Sigmoid colon (tissue), 7 donors: ENCODE data around the gene COL4A6. TPM values are rescaled to one million over a fixed set of nuclear protein-coding genes. Genes with fewer than 3 reads are reported as not detected.

Experiments used
- DNase-seq: peaks from one replicate; pipeline ENCODE4 v3.0.0-alpha.2; 2019
- H3K27ac ChIP-seq, 4 donors: fragments of 200-600 bp; sonication (generic); one replicate each; pipeline ENCODE4 v1.5.1; 2016 to 2019; ENCODE audit warnings: mild to moderate bottlenecking in 1 of 4
- H3K27me3 ChIP-seq, 3 donors: fragments of 200-600 bp; sonication (generic); one replicate each; pipeline ENCODE4 v1.5.1; 2019; ENCODE audit warnings: mild to moderate bottlenecking in 1 of 3
- H3K36me3 ChIP-seq, 4 donors: fragments of 200-600 bp; sonication (generic); one replicate each; pipeline ENCODE4 v1.5.1; 2016 to 2019
- H3K4me1 ChIP-seq, 4 donors: fragments of 200-600 bp; sonication (generic); one replicate each; pipeline ENCODE4 v1.5.1; 2017 to 2019
- H3K4me3 ChIP-seq, 4 donors: fragments of 200-600 bp; sonication (generic); one replicate each; pipeline ENCODE4 v1.5.1; 2017 to 2019; ENCODE audit warnings: mild to moderate bottlenecking in 2 of 4, moderate library complexity in 1 of 4
- H3K9me3 ChIP-seq, 4 donors: fragments of 200-600 bp in 3 of 4; sonication (generic) in 3 of 4; one replicate each; pipeline versions ENCODE4 v1.5.1 to v1.6.1; 2013 to 2019
- CTCF ChIP-seq, 4 experiments: fragments of 450-650 bp in 3 of 4; fragments of 200-600 bp in 1 of 4; IDR thresholded peaks; one replicate each; pipeline ENCODE4 v1.5.1; 2016 to 2019; ENCODE audit warnings: antibody characterized with exemption in 4 of 4, mild to moderate bottlenecking in 3 of 4, moderate library complexity in 2 of 4
- EP300 ChIP-seq, 4 donors: sonication (generic); formaldehyde crosslinking; IDR thresholded peaks; one replicate each; pipeline ENCODE4 v1.6.1; 2017; ENCODE audit warnings: antibody characterized with exemption in 4 of 4
- POLR2A ChIP-seq, 2 donors: fragments of 450-650 bp; IDR thresholded peaks; one replicate each; pipeline ENCODE4 v1.6.1; 2016; ENCODE audit warnings: antibody characterized with exemption in 2 of 2, mild to moderate bottlenecking in 2 of 2, moderate library complexity in 2 of 2
- POLR2AphosphoS5 ChIP-seq, 4 donors: sonication (generic); formaldehyde crosslinking; IDR thresholded peaks; one replicate each; pipeline ENCODE4 v1.6.1; 2017; ENCODE audit warnings: antibody characterized with exemption in 4 of 4
- WGBS, 2 donors: extraction: QIAGEN DNeasy Blood & Tissue Kit; methylation state at CpG; one replicate each; pipeline ENCODE4 v1.1.7; 2013; 5-methylcytosine and 5-hydroxymethylcytosine counted together
- intact Hi-C: fragments of 100-400 bp; cut with DNase I; formaldehyde crosslinking; loops from one replicate; pipeline ENCODE4 v1.15.1; 2023
- polyA plus RNA-seq, 3 donors: library from polyadenylated mRNA; stranded (reverse); fragments of 200-250 nt; gene quantifications; one replicate each; pipeline ENCODE4 v1.2.3, GENCODE V29; 2013
- total RNA-seq, 4 donors: library from RNA; depleted of rRNA; stranded (reverse); fragments of >200 nt; gene quantifications; one replicate each; pipeline ENCODE4 v1.1.0, GENCODE V29; 2016
- donor health status: healthy with polysubstance abuse.
- donor health status: Bipolar disorder and iron deficiency.
- donor health status: healthy.

COL4A6 gene
- total and polyA plus RNA-seq, 7 donors = 0.16 to 3.0 (median 0.36) TPM

- Histone ChIP-seq H3K4me1 (no peaks in the 10 kb centered on the region), H3K9me3 (no peaks in the 10 kb centered on the region), H3K36me3 (no peaks in the 10 kb centered on the region), H3K27ac (no peak overlapping the region), H3K4me3 (no peak overlapping the region), H3K27me3 (no peaks in the 10 kb centered on the region)
- no peak for TF ChIP-seq POLR2A (IDR thresholded peaks at IDR 0.05)
- TF ChIP-seq CTCF (IDR thresholded peaks at IDR 0.05) = no peak
- TF ChIP-seq EP300 (IDR thresholded peaks at IDR 0.05) = no peak
- TF ChIP-seq POLR2AphosphoS5 (IDR thresholded peaks at IDR 0.05) = no peak
- WGBS, 2 donors = 88 to 92% methylated on average over 1 of the region's 1 CpG
- intact Hi-C loops = no loop called here
- DNase-seq = no peak
These were observed 84.8 kb downstream of the COL4A6 start for GRCh38 chrX:108353452-108353851.

DNA sequence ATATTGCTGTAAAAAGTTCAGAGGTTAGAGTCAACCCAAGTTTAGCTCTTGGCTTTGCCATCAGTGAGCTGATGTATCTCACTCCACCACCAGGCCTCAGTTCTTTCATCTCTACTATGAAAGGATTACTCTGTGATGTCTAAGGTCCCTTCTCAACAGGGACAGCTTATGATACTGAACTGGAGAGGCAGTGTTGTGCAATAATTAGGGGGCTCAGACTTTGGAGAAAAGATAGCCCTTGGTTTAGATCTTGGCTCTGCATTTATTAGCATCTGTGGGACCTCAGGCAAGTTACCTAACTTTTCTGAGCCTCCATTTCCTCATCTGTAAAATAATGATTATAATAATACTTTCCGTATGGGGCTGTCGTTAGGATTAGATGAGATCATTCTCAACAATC is 89.0 kb downstream of the COL4A6 start:
- Histone ChIP-seq H3K36me3 (no peaks in the 10 kb centered on the region), H3K4me3 (no peak overlapping the region), H3K27ac (peak overlapping the region in 1 of 4 donors; percentile 12), H3K27me3 (no peaks in the 10 kb centered on the region), H3K9me3 (no peaks in the 10 kb centered on the region), H3K4me1 (no peaks in the 10 kb centered on the region)
- DNase-seq = no peak
- 87 to 91% methylated on average over 2 of the region's 2 CpGs for WGBS, 2 donors
- TF ChIP-seq CTCF (IDR thresholded peaks at IDR 0.05) (no peak), POLR2A (IDR thresholded peaks at IDR 0.05) (no peak), EP300 (IDR thresholded peaks at IDR 0.05) (no peak), POLR2AphosphoS5 (IDR thresholded peaks at IDR 0.05) (no peak)
- intact Hi-C loops = no loop called here

- Histone ChIP-seq H3K36me3 (no peaks in the 10 kb centered on the region), H3K4me3 (no peak overlapping the region), H3K9me3 (no peaks in the 10 kb centered on the region), H3K27ac (no peak overlapping the region), H3K27me3 (no peaks in the 10 kb centered on the region), H3K4me1 (no peaks in the 10 kb centered on the region)
- TF ChIP-seq POLR2A (IDR thresholded peaks at IDR 0.05) (no peak), POLR2AphosphoS5 (IDR thresholded peaks at IDR 0.05) (no peak), CTCF (IDR thresholded peaks at IDR 0.05) (no peak), EP300 (IDR thresholded peaks at IDR 0.05) (no peak)
- WGBS, 2 donors = 94 to 97% methylated on average over 1 of the region's 1 CpG
- intact Hi-C loops = no loop called here
- no peak for DNase-seq
These were observed 89.7 kb downstream of the COL4A6 start for GRCh38 chrX:108348525-108348924.

- no peaks in the 10 kb centered on the region for H3K36me3 ChIP-seq
- no peaks in the 10 kb centered on the region for H3K4me1 ChIP-seq
These were observed 90.4 kb downstream of the COL4A6 start for GRCh38 chrX:108347800-108348199.

More at GRCh38 chrX:108347800-108348199, 90.4 kb downstream of the COL4A6 start:
- WGBS, 2 donors = 66 to 68% methylated on average over 3 of the region's 3 CpGs
- Histone ChIP-seq H3K4me3 (no peak overlapping the region), H3K9me3 (no peaks in the 10 kb centered on the region), H3K27ac (no peak overlapping the region), H3K27me3 (no peaks in the 10 kb centered on the region)
- TF ChIP-seq POLR2A (IDR thresholded peaks at IDR 0.05) (no peak), EP300 (IDR thresholded peaks at IDR 0.05) (no peak), CTCF (IDR thresholded peaks at IDR 0.05) (no peak), POLR2AphosphoS5 (IDR thresholded peaks at IDR 0.05) (no peak)
- no peak for DNase-seq
- intact Hi-C loops = no loop called here
